ENCODE measurements around the gene UBE2J2. TPM values are rescaled to one million over a fixed set of nuclear protein-coding genes. Genes with fewer than 3 reads are reported as not detected.

UBE2J2 gene
- total RNA-seq, 2 donors from 2014 or later, result 68.7 to 78.0 TPM

GRCh38 chr1:1284221-1285101 lies 10.8 kb upstream of the UBE2J2 start:
- no peak for ATAC-seq (replicated peaks)
- no peak overlapping the region for H3K27ac Mint-ChIP-seq
- H3K9me3 Mint-ChIP-seq, result no peaks in the 10 kb centered on the region
- H3K4me1 Mint-ChIP-seq, result peaks cover 5% of the 10 kb centered on the region
- H3K36me3 Mint-ChIP-seq (ENCODE audit: low read depth), result no peaks in the 10 kb centered on the region
- H3K27me3 Mint-ChIP-seq, result no peaks in the 10 kb centered on the region
- H3K4me3 Mint-ChIP-seq, result no peak overlapping the region

- Mint-ChIP-seq H3K36me3 (ENCODE audit: low read depth) (no peaks in the 10 kb centered on the region), H3K9me3 (no peaks in the 10 kb centered on the region), H3K4me3 (no peak overlapping the region), H3K27me3 (no peaks in the 10 kb centered on the region), H3K27ac (no peak overlapping the region), H3K4me1 (peaks cover 5% of the 10 kb centered on the region)
- no peak for ATAC-seq (replicated peaks)
These were observed 10.2 kb upstream of the UBE2J2 start for GRCh38 chr1:1283821-1284220.

GRCh38 chr1:1282998-1283397 lies 9.3 kb upstream of the UBE2J2 start:
- peak; percentile 84 for ATAC-seq (replicated peaks)
- Mint-ChIP-seq H3K27ac (peak overlapping the region; percentile 29), H3K9me3 (no peaks in the 10 kb centered on the region), H3K4me1 (peaks cover 5% of the 10 kb centered on the region), H3K36me3 (ENCODE audit: low read depth) (no peaks in the 10 kb centered on the region), H3K27me3 (no peaks in the 10 kb centered on the region), H3K4me3 (no peak overlapping the region)

GRCh38 chr1:1281533-1282321 lies 8.1 kb upstream of the UBE2J2 start:
- Mint-ChIP-seq H3K27ac (no peak overlapping the region), H3K9me3 (no peaks in the 10 kb centered on the region), H3K4me3 (no peak overlapping the region), H3K27me3 (no peaks in the 10 kb centered on the region), H3K4me1 (peaks cover 5% of the 10 kb centered on the region), H3K36me3 (ENCODE audit: low read depth) (no peaks in the 10 kb centered on the region)
- ATAC-seq (replicated peaks), result peak; percentile 89

GRCh38 chr1:1280782-1281481 lies 7.3 kb upstream of the UBE2J2 start:
- Mint-ChIP-seq H3K9me3 (no peaks in the 10 kb centered on the region), H3K36me3 (ENCODE audit: low read depth) (no peaks in the 10 kb centered on the region), H3K4me3 (no peak overlapping the region), H3K27ac (no peak overlapping the region), H3K4me1 (peaks cover 5% of the 10 kb centered on the region), H3K27me3 (no peaks in the 10 kb centered on the region)
- no peak for ATAC-seq (replicated peaks)

GRCh38 chr1:1279028-1279427 lies 5.4 kb upstream of the UBE2J2 start:
- Mint-ChIP-seq H3K36me3 (ENCODE audit: low read depth) (no peaks in the 10 kb centered on the region), H3K27ac (no peak overlapping the region), H3K9me3 (no peaks in the 10 kb centered on the region), H3K27me3 (no peaks in the 10 kb centered on the region), H3K4me1 (peaks cover 5% of the 10 kb centered on the region), H3K4me3 (no peak overlapping the region)
- no peak for ATAC-seq (replicated peaks)

GRCh38 chr1:1278620-1279019 lies 5.0 kb upstream of the UBE2J2 start:
- Mint-ChIP-seq H3K4me3 (no peak overlapping the region), H3K9me3 (no peaks in the 10 kb centered on the region), H3K27ac (no peak overlapping the region), H3K27me3 (no peaks in the 10 kb centered on the region), H3K4me1 (peaks cover 5% of the 10 kb centered on the region), H3K36me3 (ENCODE audit: low read depth) (no peaks in the 10 kb centered on the region)
- no peak for ATAC-seq (replicated peaks)

- Mint-ChIP-seq H3K27me3 (no peaks in the 10 kb centered on the region), H3K9me3 (no peaks in the 10 kb centered on the region), H3K4me3 (peak overlapping the region; percentile 4), H3K36me3 (ENCODE audit: low read depth) (peaks cover 24% of the 10 kb centered on the region), H3K4me1 (peaks cover 8% of the 10 kb centered on the region), H3K27ac (no peak overlapping the region)
- no peak for ATAC-seq (replicated peaks)
These were observed 2.2 kb upstream of the UBE2J2 start for GRCh38 chr1:1275836-1276235.

- Mint-ChIP-seq H3K27me3 (no peaks in the 10 kb centered on the region), H3K4me1 (peaks cover 16% of the 10 kb centered on the region), H3K9me3 (no peaks in the 10 kb centered on the region), H3K4me3 (peak overlapping the region; percentile 74), H3K27ac (no peak overlapping the region), H3K36me3 (ENCODE audit: low read depth) (peaks cover 33% of the 10 kb centered on the region)
- no peak for ATAC-seq (replicated peaks)
These were observed 1.3 kb upstream of the UBE2J2 start for GRCh38 chr1:1274931-1275431.

- H3K9me3 Mint-ChIP-seq, result no peaks in the 10 kb centered on the region
- H3K4me3 Mint-ChIP-seq, result peak overlapping the region; percentile 74
- no peaks in the 10 kb centered on the region for H3K27me3 Mint-ChIP-seq
- no peak overlapping the region for H3K27ac Mint-ChIP-seq
- H3K4me1 Mint-ChIP-seq, result peaks cover 19% of the 10 kb centered on the region
- H3K36me3 Mint-ChIP-seq (ENCODE audit: low read depth), result peaks cover 38% of the 10 kb centered on the region
- no peak for ATAC-seq (replicated peaks)
These were observed 761 bp upstream of the UBE2J2 start for GRCh38 chr1:1274299-1274930.

GRCh38 chr1:1273209-1273511 lies 494 bp downstream of the UBE2J2 start:
- Mint-ChIP-seq H3K4me1 (peaks cover 19% of the 10 kb centered on the region), H3K4me3 (peak overlapping the region; percentile 83), H3K27ac (peak overlapping the region; percentile 85), H3K36me3 (ENCODE audit: low read depth) (peaks cover 41% of the 10 kb centered on the region), H3K9me3 (no peaks in the 10 kb centered on the region), H3K27me3 (no peaks in the 10 kb centered on the region)
- peak; percentile 1 for ATAC-seq (replicated peaks)

GRCh38 chr1:1272341-1273208 lies 1.1 kb downstream of the UBE2J2 start:
- no peaks in the 10 kb centered on the region for H3K27me3 Mint-ChIP-seq
- peaks cover 19% of the 10 kb centered on the region for H3K4me1 Mint-ChIP-seq
- peak overlapping the region; percentile 85 for H3K27ac Mint-ChIP-seq
- no peaks in the 10 kb centered on the region for H3K9me3 Mint-ChIP-seq
- H3K36me3 Mint-ChIP-seq (ENCODE audit: low read depth), result peaks cover 45% of the 10 kb centered on the region
- H3K4me3 Mint-ChIP-seq, result peak overlapping the region; percentile 83
- no peak for ATAC-seq (replicated peaks)

- Mint-ChIP-seq H3K4me3 (peak overlapping the region; percentile 83), H3K36me3 (ENCODE audit: low read depth) (peaks cover 58% of the 10 kb centered on the region)
These were observed 2.8 kb downstream of the UBE2J2 start for GRCh38 chr1:1270813-1271212.

More at GRCh38 chr1:1270813-1271212, 2.8 kb downstream of the UBE2J2 start:
- no peaks in the 10 kb centered on the region for H3K27me3 Mint-ChIP-seq
- ATAC-seq (replicated peaks), result no peak
- peak overlapping the region; percentile 86 for H3K27ac Mint-ChIP-seq
- H3K9me3 Mint-ChIP-seq, result no peaks in the 10 kb centered on the region
- H3K4me1 Mint-ChIP-seq, result peaks cover 19% of the 10 kb centered on the region

Data from activated T-helper 17 cell treated with anti-CD3 and anti-CD28 coated beads, Interleukin-2, amount 50 U/mL, for 72 hours (primary cell).